GM23338 (cell line): ENCODE data around the gene PCDH1.

Experiments
- CREB1 ChIP-seq: fragments of 250-450 bp; sonication (Bioruptor Pico); IDR thresholded peaks from 2 replicates; pipeline ENCODE4 v1.5.0; 2020; ENCODE audit warnings: low read depth, mild to moderate bottlenecking, moderate library complexity
- CTCF ChIP-seq, 2 experiments: fragments of 200-600 bp in 1 of 2; sonication (generic) in 1 of 2; conservative IDR thresholded peaks; 2 replicates each; pipeline versions ENCODE4 v1.5.1 to v1.6.1; 2016 to 2017; ENCODE audit warnings: antibody characterized with exemption in 2 of 2, low read depth in 2 of 2, mild to moderate bottlenecking in 2 of 2, moderate library complexity in 1 of 2
- NANOG ChIP-seq: IDR thresholded peaks from 2 replicates; pipeline ENCODE4 v1.6.1; 2016; ENCODE audit warnings: antibody characterized with exemption, borderline replicate concordance

GRCh38 chr5:141883184-141883891 is 5.1 kb upstream of the PCDH1 start:
- no peak for TF ChIP-seq CREB1
- TF ChIP-seq CTCF (conservative IDR thresholded peaks at IDR 0.05; ENCODE audit: low read depth in 2 of 2) = no peak
- no peak for TF ChIP-seq NANOG
